ENCODE results near the gene CHIT1.
A peak's percentile ranks its signal among the peaks of the same experiment; 100 is the strongest.

Gene CHIT1

GRCh38 chr1:203217139-203217655, 12.3 kb downstream of the CHIT1 start:
- no peak for DNase-seq (ENCODE audit: low read depth in 1 of 2, low spot score in 1 of 2)

GRCh38 chr1:203216274-203217138, 13.0 kb downstream of the CHIT1 start:
- peak; percentile 17 to 47 for DNase-seq (ENCODE audit: low read depth in 1 of 2, low spot score in 1 of 2)

GRCh38 chr1:203215573-203215972, 13.9 kb downstream of the CHIT1 start:
- no peak for DNase-seq (ENCODE audit: low read depth in 1 of 2, low spot score in 1 of 2)

GRCh38 chr1:203214871-203215270, 14.6 kb downstream of the CHIT1 start:
- no peak for DNase-seq (ENCODE audit: low read depth in 1 of 2, low spot score in 1 of 2)

GRCh38 chr1:203213126-203213525, 16.3 kb downstream of the CHIT1 start:
- no peak for DNase-seq (ENCODE audit: low read depth in 1 of 2, low spot score in 1 of 2)

GRCh38 chr1:203211812-203212211, 17.7 kb downstream of the CHIT1 start:
- no peak for DNase-seq (ENCODE audit: low read depth in 1 of 2, low spot score in 1 of 2)

- DNase-seq (ENCODE audit: low read depth in 1 of 2, low spot score in 1 of 2): no peak
Measured at GRCh38 chr1:203210988-203211387, 18.5 kb downstream of the CHIT1 start.

GRCh38 chr1:203210350-203210749, 19.1 kb downstream of the CHIT1 start:
- DNase-seq (ENCODE audit: low read depth in 1 of 2, low spot score in 1 of 2): no peak

GRCh38 chr1:203208181-203208580, 21.3 kb downstream of the CHIT1 start:
- DNase-seq (ENCODE audit: low read depth in 1 of 2, low spot score in 1 of 2): no peak

GRCh38 chr1:203207751-203208150, 21.7 kb downstream of the CHIT1 start:
- DNase-seq (ENCODE audit: low read depth in 1 of 2, low spot score in 1 of 2): no peak

GRCh38 chr1:203206129-203206687, 23.3 kb downstream of the CHIT1 start:
- no peak for DNase-seq (ENCODE audit: low read depth in 1 of 2, low spot score in 1 of 2)

- DNase-seq (ENCODE audit: low read depth in 1 of 2, low spot score in 1 of 2): no peak
Measured at GRCh38 chr1:203204756-203205155, 24.7 kb downstream of the CHIT1 start.

GRCh38 chr1:203202431-203203245, 26.8 kb downstream of the CHIT1 start:
- DNase-seq (ENCODE audit: low read depth in 1 of 2, low spot score in 1 of 2): no peak

GRCh38 chr1:203201516-203202205, 27.8 kb downstream of the CHIT1 start:
- no peak for DNase-seq (ENCODE audit: low read depth in 1 of 2, low spot score in 1 of 2)

GRCh38 chr1:203200916-203201315, 28.6 kb downstream of the CHIT1 start:
- DNase-seq (ENCODE audit: low read depth in 1 of 2, low spot score in 1 of 2): no peak

- DNase-seq (ENCODE audit: low read depth in 1 of 2, low spot score in 1 of 2): no peak
Measured at GRCh38 chr1:203199816-203200571, 29.5 kb downstream of the CHIT1 start.

- no peak for DNase-seq (ENCODE audit: low read depth in 1 of 2, low spot score in 1 of 2)
Measured at GRCh38 chr1:203199481-203199815, 30.0 kb downstream of the CHIT1 start.

GRCh38 chr1:203199002-203199401, 30.5 kb downstream of the CHIT1 start:
- no peak for DNase-seq (ENCODE audit: low read depth in 1 of 2, low spot score in 1 of 2)

GRCh38 chr1:203197625-203198024, 31.8 kb downstream of the CHIT1 start:
- no peak for DNase-seq (ENCODE audit: low read depth in 1 of 2, low spot score in 1 of 2)

- DNase-seq (ENCODE audit: low read depth in 1 of 2, low spot score in 1 of 2): no peak
Measured at GRCh38 chr1:203196371-203196770, 33.1 kb downstream of the CHIT1 start.
